Panc1 (cell line): ENCODE results near the gene NBEAL1. TPM values are rescaled to one million over a fixed set of nuclear protein-coding genes. Genes with fewer than 3 reads are reported as not detected.
A peak's percentile ranks its signal among the peaks of the same experiment; 100 is the strongest.
"Not testable (repeated sequence)": the region's sequence is repeated elsewhere in the genome, so short reads cannot be mapped to it uniquely, and the experiment has no call there.

ENCODE experiments used
- ATAC-seq: fragments of 200-7000 bp; cut with Tn5 transposase; 2 replicates; pipeline ENCODE4 v1.9.1; 2020; ENCODE audit warnings: mild to moderate bottlenecking, moderate library complexity
- BruUV-seq: library from RNA; stranded (reverse); fragments of 400-500 nt; replicated peaks from 2 replicates; lab custom pipeline; 2021; lab: Mats Ljungman, UMichigan
- CTCF ChIA-PET: fragments of 300-600 bp; sonication (Branson Sonifier 250); formaldehyde crosslinking; loops from one replicate; lab custom pipeline; 2022; ENCODE audit warnings: antibody characterized with exemption; lab: Charles Lee
- POLR2A ChIA-PET: fragments of 300-600 bp; sonication (Branson Sonifier 250); formaldehyde crosslinking; loops from one replicate; lab custom pipeline; 2022; ENCODE audit warnings: antibody characterized with exemption; lab: Charles Lee
- DNase-seq: peaks from one replicate; pipeline ENCODE4 v3.0.0-alpha.2; 2010; ENCODE audit warnings: low read depth, low spot score
- H3K27ac ChIP-seq: 2 replicates; pipeline ENCODE4 v1.5.1; 2011; ENCODE audit warnings: mild to moderate bottlenecking, low read length, inconsistent platforms
- H3K27me3 ChIP-seq: fragments of 200-500 bp; sonication (Bioruptor generic); 2 replicates; pipeline ENCODE4 v1.6.0; 2014; ENCODE audit warnings: low read length, inconsistent platforms; ENCODE audit not compliant: control insufficient read depth, insufficient read depth
- H3K36me3 ChIP-seq: fragments of 200-500 bp; sonication (Bioruptor generic); 2 replicates; pipeline ENCODE4 v1.5.1; 2014; ENCODE audit warnings: inconsistent platforms, mild to moderate bottlenecking, low read length, moderate library complexity; ENCODE audit not compliant: control insufficient read depth, insufficient read depth
- H3K4me1 ChIP-seq: 2 replicates; pipeline ENCODE4 v1.5.1; 2011; ENCODE audit warnings: inconsistent platforms, mild to moderate bottlenecking, low read length, moderate library complexity; ENCODE audit not compliant: control insufficient read depth, insufficient read depth
- H3K4me3 ChIP-seq, 2 experiments: 2 replicates each; pipeline ENCODE4 v1.5.1; 2011 to 2012; ENCODE audit warnings: low read depth in 2 of 2, low read length in 2 of 2, mild to moderate bottlenecking in 2 of 2, inconsistent platforms in 1 of 2, moderate library complexity in 1 of 2
- H3K9me3 ChIP-seq: fragments of 200-500 bp; sonication (Bioruptor generic); 2 replicates; pipeline ENCODE4 v1.5.1; 2014; ENCODE audit warnings: low read depth, mild to moderate bottlenecking, inconsistent platforms, low read length, moderate library complexity; ENCODE audit not compliant: control insufficient read depth, insufficient read depth
- POLR2AphosphoS5 ChIP-seq: IDR thresholded peaks from 2 replicates; pipeline ENCODE4 v1.6.1; 2012; ENCODE audit warnings: mild to moderate bottlenecking, low read depth, low read length, moderate library complexity
- SIN3A ChIP-seq: IDR thresholded peaks from 2 replicates; pipeline ENCODE4 v1.6.1; 2012; ENCODE audit warnings: low read depth, mild to moderate bottlenecking, low read length, moderate library complexity, borderline replicate concordance; ENCODE audit not compliant: insufficient read depth
- TCF7L2 ChIP-seq: IDR thresholded peaks from 2 replicates; pipeline ENCODE4 v1.6.1; 2011; ENCODE audit warnings: mild to moderate bottlenecking, low read depth, low read length, inconsistent platforms
- in situ Hi-C: cut with HindIII; loops from 2 replicates; pipeline ENCODE4 v1.10.0; 2016; ENCODE audit warnings: low sequenced_read_pairs, low pct_unique_long_range_greater_than_20kb
- intact Hi-C: fragments of 100-400 bp; cut with micrococcal nuclease; formaldehyde crosslinking; loops from one replicate; pipeline ENCODE4 v1.10.0; 2022; ENCODE audit not compliant: unreplicated experiment
- total RNA-seq: library from RNA; stranded (reverse); gene quantifications from one replicate; pipeline ENCODE4 v1.2.1, GENCODE V29; 2021; ENCODE audit not compliant: unreplicated experiment
- TF ChIP-seq, protein P1 (sequence below), 2 experiments: IDR thresholded peaks; 2 replicates each; pipeline ENCODE4 v1.6.1; 2011 to 2012; ENCODE audit warnings: low read depth in 2 of 2, control low read depth in 1 of 2, low read length in 1 of 2, mild to moderate bottlenecking in 1 of 2, moderate library complexity in 1 of 2; ENCODE audit not compliant: insufficient read depth in 1 of 2
- TF ChIP-seq, protein P2 (sequence below): fragments of 450-650 bp; IDR thresholded peaks from 2 replicates; pipeline ENCODE4 v1.5.1; 2017; ENCODE audit warnings: mild to moderate bottlenecking

Gene NBEAL1
- total RNA-seq, 1 experiment from 2014 or later = 26.1 TPM

DNA sequence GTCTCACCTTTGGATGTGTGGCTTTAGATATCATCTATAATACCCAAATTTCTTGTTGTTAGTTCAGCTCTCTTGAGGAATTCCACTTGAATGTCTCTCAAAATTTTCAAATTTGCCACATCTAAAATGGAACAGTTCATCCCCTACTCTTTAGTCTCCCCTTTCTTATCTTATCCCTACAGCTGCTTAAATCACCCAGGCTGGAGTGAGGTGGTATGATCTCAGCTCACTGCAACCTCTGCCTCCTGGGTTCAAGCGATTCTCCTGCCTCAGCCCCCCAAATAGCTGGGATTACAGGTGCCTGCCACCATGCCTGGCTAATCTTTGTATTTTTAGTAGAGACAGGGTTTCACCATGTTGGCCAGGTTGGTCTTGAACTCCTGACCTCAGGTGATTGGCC is 71.7 kb downstream of the NBEAL1 start:
- H3K27ac ChIP-seq, DNase-seq, intact Hi-C loops, H3K36me3 ChIP-seq, ATAC-seq, CTCF ChIA-PET, H3K27me3 ChIP-seq, POLR2A ChIA-PET, H3K4me1 ChIP-seq, H3K9me3 ChIP-seq, in situ Hi-C loops, H3K4me3 ChIP-seq, BruUV-seq: not testable (repeated sequence)

GRCh38 chr2:203090721-203091120 is 76.0 kb downstream of the NBEAL1 start:
- intact Hi-C loops, POLR2A ChIA-PET, in situ Hi-C loops, H3K4me3 ChIP-seq, DNase-seq, H3K27ac ChIP-seq, BruUV-seq, H3K27me3 ChIP-seq, ATAC-seq, CTCF ChIA-PET, H3K4me1 ChIP-seq, H3K9me3 ChIP-seq, H3K36me3 ChIP-seq: not testable (repeated sequence)

DNA sequence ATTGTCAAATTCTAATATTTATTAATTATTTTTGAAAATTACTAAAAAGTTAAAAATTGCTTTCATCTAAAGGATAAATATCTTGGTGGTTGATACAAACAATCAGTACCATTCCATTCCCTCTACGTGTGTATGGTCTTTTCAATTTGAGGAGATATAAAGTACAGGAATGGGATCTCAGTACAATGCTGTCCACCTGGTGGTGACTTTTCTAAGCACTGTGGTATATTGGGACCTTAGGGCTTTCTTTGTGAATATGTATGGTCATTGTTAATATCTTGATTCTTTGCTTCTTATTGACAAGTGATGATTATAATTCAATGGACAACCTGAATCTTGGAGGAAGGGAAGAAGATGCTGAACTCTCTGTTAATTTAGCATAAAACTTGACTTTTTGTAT is 83.1 kb downstream of the NBEAL1 start:
- intact Hi-C loops (no loop called here), in situ Hi-C loops (no loop called here)
- ChIA-PET POLR2A (no interaction called here), CTCF (no interaction called here)
- ATAC-seq = peak; percentile 78; the same call in 1 of the 2 replicates
- Histone ChIP-seq H3K27ac (no peak overlapping the region), H3K4me1 (no peaks in the 10 kb centered on the region), H3K36me3 (no peaks in the 10 kb centered on the region), H3K4me3 (no peak overlapping the region), H3K9me3 (no peaks in the 10 kb centered on the region), H3K27me3 (no peaks in the 10 kb centered on the region)
- TF ChIP-seq, protein P1, sequence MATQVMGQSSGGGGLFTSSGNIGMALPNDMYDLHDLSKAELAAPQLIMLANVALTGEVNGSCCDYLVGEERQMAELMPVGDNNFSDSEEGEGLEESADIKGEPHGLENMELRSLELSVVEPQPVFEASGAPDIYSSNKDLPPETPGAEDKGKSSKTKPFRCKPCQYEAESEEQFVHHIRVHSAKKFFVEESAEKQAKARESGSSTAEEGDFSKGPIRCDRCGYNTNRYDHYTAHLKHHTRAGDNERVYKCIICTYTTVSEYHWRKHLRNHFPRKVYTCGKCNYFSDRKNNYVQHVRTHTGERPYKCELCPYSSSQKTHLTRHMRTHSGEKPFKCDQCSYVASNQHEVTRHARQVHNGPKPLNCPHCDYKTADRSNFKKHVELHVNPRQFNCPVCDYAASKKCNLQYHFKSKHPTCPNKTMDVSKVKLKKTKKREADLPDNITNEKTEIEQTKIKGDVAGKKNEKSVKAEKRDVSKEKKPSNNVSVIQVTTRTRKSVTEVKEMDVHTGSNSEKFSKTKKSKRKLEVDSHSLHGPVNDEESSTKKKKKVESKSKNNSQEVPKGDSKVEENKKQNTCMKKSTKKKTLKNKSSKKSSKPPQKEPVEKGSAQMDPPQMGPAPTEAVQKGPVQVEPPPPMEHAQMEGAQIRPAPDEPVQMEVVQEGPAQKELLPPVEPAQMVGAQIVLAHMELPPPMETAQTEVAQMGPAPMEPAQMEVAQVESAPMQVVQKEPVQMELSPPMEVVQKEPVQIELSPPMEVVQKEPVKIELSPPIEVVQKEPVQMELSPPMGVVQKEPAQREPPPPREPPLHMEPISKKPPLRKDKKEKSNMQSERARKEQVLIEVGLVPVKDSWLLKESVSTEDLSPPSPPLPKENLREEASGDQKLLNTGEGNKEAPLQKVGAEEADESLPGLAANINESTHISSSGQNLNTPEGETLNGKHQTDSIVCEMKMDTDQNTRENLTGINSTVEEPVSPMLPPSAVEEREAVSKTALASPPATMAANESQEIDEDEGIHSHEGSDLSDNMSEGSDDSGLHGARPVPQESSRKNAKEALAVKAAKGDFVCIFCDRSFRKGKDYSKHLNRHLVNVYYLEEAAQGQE (IDR thresholded peaks at IDR 0.05; ENCODE audit: insufficient read depth in 1 of 2, low read depth in 2 of 2, low read length in 1 of 2) = no peak
- TF ChIP-seq SIN3A (no peak), POLR2AphosphoS5 (no peak), TCF7L2 (no peak)
- TF ChIP-seq, protein P2, sequence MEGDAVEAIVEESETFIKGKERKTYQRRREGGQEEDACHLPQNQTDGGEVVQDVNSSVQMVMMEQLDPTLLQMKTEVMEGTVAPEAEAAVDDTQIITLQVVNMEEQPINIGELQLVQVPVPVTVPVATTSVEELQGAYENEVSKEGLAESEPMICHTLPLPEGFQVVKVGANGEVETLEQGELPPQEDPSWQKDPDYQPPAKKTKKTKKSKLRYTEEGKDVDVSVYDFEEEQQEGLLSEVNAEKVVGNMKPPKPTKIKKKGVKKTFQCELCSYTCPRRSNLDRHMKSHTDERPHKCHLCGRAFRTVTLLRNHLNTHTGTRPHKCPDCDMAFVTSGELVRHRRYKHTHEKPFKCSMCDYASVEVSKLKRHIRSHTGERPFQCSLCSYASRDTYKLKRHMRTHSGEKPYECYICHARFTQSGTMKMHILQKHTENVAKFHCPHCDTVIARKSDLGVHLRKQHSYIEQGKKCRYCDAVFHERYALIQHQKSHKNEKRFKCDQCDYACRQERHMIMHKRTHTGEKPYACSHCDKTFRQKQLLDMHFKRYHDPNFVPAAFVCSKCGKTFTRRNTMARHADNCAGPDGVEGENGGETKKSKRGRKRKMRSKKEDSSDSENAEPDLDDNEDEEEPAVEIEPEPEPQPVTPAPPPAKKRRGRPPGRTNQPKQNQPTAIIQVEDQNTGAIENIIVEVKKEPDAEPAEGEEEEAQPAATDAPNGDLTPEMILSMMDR = no peak; the same call in 1 of the 2 replicates
- DNase-seq = no peak
- no TSS peak for BruUV-seq

DNA sequence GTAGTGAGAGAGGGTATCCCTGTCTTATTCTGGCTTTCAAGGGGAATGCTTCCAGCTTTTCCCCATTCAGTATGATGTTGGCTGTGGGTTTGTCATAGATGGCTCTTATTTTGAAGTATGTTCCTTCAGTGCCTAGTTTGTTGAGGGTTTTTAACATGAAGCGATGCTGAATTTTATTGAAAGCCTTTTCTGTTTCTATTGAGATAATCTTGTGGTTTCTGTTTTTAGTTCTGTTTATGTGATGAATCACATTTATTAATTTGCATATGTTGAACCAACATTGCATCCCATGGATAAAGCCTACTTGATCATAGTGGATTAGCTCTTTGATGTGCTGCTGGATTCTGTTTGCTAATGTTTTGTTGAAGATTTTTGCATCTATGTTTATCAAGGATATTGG is 87.7 kb downstream of the NBEAL1 start:
- POLR2A ChIA-PET, intact Hi-C loops, H3K27me3 ChIP-seq, H3K4me3 ChIP-seq, BruUV-seq, H3K4me1 ChIP-seq, ATAC-seq, in situ Hi-C loops, H3K27ac ChIP-seq, H3K9me3 ChIP-seq, DNase-seq, H3K36me3 ChIP-seq, CTCF ChIA-PET: not testable (repeated sequence)
